ENCODE data around the gene GUSB.
"Not testable (repeated sequence)": the region's sequence is repeated elsewhere in the genome, so short reads cannot be mapped to it uniquely, and the experiment has no call there.

GUSB gene

DNA sequence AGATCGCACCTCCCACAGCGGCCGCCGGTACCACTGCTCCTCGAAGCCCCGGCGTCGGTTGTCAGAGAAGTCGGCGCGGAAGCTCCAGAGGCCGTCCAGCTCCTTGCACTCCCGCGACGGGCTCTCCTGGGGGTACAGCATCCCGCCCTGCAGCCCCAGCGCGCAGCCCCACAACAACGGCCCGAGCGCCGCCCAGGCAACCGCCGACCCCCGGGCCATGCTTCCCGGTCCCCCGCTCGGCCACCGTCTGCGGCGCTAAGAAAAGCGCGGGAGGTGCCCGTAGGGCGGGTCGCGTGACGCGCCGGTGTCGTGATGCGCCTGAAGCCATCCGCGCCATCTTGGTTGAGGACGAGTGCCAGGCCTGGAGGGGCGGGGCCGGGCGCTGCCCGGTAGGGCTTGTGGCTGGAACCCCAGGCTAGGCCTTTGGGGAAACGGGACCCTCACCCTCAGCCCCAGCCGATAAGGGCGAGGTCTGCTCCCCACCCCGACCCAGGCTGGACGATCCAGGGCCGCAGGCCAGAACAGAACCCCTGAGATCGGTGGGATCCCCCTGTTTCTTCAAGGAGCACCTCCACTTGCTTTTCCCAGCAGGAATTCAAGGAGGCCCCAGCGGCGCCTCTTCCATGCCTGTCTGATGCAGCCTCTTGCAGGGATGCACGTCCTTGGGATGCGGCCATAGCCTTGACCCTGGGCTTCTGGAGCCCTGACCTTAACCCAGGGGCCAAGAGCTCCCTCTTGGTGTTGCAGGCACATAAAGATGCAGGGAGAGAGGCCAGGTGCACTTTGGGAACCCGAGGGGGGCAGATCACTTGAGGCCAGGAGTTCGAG lies at the start of gene GUSB:
Gene GUSB (minus strand): TSS at position 249 of the 828 bp plus-strand sequence. CDS start 30 bp downstream, at position 219.
- peak; percentile 90 for DNase-seq

DNA sequence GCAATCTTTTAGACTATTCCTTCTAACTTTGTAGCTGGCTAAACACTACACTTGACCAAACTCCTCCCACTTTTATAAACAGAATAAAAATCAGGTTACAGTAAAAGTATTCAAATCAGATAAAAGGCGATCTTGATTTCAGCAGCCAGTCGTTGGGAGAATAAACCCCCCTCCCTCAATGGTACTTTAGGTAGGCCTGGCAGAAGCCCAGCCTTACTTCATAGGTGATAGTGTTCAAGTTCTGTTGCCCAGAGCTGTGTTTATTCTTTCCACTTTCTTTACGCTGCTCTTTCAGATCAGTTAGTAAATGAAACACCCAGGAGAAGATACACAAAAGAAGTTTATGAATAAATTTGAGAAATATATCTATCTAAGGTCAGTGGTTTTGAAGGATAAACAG lies 46.3 kb upstream of the GUSB start:
- not testable (repeated sequence) for DNase-seq

DNA sequence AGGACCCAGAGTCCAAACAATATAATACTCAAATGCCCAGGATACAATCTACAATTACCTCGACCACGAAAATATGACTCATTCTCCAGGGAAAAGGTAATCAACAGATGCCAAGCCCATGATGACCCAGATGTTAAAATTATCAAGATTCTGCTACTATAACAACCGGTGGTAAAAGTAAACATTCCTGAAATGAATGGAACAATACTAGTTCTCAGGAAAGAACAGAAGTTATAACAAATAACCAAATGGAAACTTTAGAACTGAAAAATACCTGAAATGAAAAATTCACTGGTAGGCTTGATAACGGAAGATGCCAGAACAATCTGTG lies 34.1 kb upstream of the GUSB start:
- DNase-seq, result peak; percentile 43

DNA sequence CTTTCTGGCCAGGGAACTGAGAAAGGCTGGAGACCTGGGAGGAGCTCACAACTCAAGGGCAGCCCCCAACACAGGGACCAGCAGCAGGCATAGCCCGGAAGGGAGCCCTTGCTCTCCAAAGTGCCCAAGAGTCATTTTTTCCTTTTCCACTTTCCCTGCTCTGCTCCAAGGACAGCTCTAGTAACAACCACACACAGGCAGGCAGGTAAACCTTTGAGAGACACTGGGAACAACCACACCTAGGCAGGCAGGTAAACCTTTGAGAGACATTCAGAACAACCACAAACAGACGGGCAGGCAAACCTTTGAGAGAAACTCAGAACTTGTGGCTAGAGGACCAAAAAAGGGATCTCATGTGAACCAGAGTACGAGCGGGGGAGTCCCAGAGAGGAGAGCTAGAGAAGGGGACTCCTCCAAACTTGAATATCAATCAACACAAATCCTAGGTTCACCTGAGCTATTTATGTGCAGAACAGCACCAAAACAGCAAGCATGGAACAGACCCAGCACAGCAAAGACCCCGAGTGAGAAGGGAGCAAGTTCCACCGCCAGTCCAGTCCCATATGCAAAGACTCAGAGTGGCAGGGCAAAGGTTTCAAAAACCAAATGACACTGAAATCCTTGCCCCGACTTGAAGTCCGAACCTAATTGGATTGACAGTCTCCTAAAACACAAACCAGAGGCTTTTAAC lies 33.6 kb upstream of the GUSB start:
- DNase-seq, result no peak

DNA sequence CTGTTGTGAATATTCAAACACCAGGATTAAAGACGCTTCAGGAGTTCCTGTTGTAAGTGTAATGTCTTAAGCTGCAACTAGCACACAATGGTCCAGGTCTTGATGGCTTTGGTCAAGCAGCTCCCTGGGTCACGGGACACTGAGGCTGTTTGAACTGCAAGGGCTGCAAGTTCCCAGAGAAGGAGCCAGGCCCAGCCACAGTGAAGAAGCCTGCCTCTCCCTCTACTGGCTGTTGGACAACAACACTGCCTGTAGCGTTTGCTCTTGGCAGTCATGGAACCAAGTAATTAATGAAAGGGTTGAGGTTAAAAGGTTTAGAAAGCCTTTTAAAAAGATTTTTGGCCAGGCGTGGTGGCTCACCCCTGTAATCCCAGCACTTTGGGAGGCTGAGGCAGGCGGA lies 31.9 kb upstream of the GUSB start:
- DNase-seq, result peak; percentile 28

DNA sequence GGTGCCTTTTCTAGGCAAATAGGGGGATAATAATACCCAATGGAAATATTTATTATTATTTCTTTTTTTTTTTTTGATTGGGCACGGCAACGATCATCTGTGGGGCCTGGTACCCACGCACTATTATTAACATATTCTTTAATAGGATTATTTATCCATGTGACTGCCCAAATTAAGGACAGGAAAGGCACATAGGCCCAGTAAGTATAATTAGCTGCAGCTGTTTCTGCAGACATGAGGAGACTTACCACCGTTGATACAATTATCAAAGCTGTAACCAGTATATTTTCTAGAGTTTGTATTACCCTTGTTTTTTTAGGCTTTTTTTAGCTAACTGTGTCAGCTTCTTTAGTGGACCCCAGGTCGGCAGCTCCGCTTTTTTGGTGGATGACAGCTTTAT lies 25.2 kb upstream of the GUSB start:
- DNase-seq, result no peak

DNA sequence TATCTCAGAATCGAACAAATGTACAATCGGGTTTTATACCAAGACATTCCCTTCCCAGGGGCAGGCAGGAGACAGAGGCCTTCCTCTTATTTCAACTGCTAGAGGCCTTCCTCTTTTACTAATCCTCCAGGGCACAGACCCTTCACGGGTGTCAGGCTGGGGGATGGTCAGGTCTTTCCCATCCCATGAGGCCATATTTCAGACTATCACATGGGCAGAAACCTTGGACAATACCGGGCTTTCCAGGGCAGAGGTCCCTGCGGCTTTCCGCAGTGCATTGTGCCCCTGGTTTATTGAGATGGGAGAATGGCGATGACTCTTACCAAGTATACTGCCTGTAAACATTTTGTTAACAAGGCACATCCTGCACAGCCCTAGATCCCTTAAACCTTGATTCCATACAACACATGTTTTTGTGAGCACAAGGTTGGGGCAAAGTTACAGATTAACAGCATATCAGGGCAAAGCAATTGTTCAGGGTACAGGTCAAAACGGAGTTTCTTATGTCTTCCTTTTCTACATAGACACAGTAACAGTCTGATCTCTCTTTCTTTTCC lies 23.2 kb upstream of the GUSB start:
- not testable (repeated sequence) for DNase-seq

DNA sequence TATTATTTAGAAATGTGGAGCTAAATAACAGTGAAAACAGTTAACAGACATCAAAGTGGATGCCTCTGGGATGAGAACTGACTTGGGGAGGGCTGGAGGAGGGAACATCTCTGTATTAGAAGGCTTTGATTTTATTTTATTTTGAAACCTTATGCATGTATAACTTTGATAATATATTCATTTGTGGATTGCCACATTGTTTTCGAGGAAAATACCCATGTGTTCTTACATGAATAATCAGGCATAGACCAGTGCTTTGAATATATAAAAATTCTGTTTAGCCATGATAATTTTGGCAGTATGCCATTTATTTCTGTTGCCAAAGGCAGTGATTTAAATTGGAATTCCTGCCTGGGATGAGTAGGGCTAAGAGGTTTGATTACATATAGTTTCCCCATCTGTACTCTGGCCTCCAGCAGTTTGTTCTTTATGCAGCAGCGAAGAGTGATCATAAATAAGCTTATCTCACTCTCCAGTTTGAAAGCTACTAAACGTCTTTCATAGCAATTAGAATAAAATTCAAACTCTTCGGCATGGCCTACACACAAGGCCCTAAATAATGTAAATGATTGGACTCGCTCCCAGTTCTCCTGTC lies 18.9 kb upstream of the GUSB start:
- DNase-seq, result not testable (repeated sequence)

DNA sequence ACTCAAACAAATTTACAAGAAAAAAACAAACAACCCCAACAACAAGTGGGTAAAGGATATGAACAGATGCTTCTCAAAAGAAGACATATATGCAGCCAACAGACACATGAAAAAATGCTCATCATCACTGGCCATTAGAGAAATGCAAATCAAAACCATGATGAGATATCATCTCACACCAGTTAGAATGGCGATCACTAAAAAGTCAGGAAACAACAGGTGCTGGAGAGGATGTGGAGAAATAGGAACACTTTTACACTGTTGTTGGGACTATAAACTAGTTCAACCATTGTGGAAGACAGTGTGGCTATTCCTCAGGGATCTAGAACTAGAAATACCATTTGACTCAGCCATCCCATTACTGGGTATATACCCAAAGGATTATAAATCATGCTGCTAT lies 13.0 kb upstream of the GUSB start:
- DNase-seq, result not testable (repeated sequence)

DNA sequence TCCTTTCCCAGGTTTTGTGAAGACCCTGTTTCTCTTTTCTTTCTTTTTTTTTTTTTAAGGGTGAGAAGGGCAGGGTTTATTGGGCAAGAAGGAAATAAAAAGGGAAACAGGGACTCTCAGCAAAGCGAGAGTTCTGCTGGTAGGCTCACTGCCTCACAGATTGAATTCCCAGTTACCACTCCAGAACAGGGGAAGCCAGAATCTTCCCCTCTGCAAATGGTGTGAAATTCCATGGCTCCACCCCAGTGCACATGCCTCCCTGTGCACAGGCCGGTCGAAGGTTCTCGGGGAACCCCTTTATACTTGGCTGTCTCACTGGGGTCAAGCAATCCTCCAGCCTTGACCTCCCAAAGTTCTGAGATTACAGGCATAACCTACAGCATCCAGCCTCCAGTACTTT lies 10.5 kb upstream of the GUSB start:
- DNase-seq, result no peak

DNA sequence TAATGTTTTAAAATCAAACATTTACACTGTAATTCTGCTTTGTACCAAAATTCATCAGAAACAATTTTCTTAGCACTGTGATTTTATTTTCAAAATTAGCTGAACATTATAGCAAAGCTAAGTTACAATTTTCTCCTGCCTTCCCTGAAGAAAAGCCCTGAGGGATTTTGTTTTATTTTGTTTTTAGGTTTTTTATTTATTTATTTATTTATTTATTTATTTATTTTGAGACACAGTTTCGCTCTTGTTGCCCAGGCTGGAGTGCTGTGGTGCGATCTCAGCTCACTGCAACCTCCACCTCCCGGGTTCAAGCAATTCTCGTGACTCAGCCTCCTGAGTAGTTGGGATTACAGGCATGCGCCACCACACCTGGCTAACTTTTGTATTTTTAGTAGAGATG lies 9.8 kb upstream of the GUSB start:
- DNase-seq, result not testable (repeated sequence)

DNA sequence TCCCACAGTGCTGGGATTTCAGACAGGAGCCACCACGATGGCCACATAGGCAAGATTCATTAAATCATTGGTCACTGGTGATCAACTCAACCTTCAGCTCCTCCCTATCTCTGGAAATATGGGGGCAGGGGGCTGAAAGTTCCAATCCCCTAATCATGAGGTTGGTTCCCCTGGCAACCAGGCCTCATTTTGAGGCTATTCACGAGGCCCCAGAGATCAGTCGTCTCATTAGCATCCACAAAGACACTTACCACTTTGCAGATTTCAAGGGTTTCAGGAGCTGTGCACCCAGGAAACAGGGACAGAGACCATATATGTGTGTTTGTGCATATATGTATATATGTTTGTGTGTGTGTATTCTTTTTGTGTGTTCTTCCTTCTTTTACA lies 7.7 kb upstream of the GUSB start:
- DNase-seq, result no peak

DNA sequence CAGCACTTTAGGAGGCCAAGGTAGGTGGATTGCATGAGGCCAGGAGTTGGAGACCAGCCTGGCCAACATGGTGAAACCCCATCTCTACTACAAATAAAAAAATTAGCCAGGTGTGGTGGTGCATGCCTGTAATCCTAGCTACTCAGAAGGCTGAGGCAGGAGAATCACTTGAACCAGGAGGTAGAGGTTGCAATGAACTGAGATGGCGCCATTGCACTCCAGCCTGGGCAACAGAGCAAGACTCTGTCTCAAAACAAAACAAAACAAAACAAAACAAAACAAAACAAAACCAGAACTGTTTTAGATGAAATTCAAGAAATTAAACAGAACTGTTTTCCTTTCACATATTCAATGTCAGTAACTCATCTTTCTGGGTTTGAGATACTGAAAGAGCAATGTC lies 6.5 kb upstream of the GUSB start:
- not testable (repeated sequence) for DNase-seq

DNA sequence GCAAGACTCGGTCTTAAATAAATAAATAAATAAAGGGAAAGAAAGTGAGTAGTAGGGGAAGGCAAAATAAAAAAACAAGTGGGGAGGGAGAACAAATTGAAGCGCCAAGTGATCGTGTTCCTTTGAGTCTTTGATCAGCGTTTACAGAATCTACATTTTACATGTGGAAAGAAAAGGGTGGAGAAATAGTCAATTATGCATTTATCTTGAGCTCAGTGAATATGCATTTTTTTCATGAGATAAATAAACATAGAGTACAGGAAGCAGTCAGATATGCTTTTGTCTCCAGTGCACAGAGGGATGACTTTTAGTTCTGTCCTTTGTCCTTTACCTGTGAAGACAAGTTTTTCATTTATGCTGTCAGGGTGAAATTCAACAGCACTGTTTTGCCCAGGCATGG lies 6.1 kb upstream of the GUSB start:
- no peak for DNase-seq

DNA sequence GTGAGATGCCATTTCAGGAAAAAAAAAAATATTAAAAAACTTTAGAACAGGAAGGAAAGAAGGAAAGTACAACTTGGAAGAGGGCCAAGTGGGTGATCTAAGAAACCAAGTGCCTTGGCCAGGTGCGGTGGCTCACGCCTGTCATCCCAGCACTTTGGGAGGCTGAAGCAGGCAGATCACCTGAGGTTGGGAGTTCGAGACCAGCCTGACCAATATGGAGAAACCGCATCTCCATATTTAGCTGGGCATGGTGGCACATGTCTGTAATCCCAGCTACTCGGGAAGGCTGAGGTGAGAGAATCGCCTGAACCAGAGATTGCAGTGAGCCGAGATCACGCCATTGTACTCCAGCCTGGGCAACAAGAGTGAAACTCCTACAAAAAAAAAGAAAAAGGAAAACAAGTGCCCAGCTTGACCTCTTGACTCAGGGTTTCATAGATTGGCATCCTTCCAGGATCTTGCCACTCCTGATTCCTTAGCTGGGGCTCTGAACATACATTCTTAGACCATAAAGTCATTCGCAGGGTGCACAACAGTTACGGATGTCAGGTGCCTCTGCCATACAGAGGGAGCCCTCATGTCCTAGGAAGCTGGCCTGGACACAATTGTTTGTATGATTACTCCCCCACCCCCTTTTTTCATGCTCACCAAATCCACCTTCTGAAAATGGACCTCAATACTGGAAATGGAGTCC lies 2.1 kb upstream of the GUSB start:
- no peak for DNase-seq

DNA sequence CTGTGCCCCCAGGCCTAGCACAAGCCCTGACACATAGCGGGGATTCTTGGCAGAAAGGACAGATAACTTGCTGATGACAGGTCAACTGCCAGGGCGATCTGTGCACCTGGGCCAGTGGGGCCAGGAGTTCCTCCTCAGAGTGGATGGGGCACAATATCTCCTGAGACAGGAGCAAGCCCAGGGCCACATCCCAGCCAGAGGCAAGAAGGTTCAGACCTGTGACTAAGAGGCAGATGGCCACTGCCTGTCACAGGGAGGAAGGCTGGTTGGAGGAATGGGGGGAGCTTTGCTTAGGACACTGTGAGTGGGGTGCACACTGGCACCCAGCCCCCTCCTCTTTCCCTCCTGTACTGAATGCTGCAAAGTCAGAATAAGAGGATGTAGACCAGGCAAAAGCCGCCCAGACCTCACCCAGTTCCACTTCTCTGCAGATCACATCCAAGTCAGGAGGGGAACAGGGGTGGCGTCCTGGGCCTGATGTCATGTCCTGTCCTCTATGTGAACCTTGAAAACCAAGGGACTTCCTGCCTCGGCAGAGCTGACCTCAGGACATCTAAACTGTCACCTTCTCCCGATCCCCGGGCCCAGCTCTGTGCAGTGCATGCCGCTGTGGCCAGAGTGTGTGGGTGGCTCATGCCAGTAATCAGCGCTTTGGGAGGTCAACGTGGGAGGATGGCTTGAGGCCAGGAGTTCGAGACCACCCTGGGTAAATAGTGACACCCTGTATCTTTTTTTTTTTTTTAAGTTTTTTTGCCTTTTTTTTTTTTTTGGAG lies 1.3 kb downstream of the GUSB start:
- DNase-seq, result no peak

DNA sequence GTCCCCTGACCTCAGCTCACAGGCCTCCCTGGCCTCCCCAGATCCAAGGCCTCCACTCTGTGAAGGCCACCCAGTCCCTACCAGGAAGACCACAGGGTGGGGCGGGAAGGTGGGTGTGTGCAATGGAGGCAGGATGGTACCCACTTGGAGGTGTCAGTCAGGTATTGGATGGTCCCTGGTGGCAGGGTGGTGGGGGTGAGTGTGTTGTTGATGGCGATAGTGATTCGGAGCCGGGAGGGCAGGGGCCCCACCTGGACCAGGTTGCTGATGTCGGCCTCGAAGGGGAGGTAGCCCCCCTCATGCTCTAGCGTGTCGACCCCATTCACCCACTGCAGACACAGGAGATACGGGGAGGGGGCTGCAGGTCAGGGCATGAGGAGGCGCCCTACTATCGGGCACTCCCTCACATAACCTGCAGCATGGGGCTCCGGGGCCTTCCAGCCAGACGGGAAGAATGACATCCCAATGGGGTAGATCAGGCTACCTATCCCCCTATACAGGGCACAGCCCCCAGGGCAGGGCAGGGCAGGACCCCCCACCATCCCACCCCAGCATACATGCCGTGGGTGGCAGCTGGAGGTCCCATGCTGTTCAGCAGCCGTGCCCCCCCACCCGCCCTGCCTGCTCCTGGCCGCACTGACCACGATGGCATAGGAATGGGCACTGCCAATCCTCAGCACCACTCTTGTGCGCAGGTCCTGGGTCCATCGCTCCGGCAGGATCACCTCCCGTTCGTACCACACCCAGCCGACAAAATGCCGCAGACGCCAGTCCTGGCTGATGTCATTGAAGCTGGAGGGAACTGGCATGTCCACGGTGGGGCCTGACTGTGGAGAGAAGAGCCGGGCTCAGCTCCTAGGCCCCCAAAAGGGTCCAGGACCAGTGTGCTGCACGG lies 2.2 kb downstream of the GUSB start:
- DNase-seq, result no peak

DNA sequence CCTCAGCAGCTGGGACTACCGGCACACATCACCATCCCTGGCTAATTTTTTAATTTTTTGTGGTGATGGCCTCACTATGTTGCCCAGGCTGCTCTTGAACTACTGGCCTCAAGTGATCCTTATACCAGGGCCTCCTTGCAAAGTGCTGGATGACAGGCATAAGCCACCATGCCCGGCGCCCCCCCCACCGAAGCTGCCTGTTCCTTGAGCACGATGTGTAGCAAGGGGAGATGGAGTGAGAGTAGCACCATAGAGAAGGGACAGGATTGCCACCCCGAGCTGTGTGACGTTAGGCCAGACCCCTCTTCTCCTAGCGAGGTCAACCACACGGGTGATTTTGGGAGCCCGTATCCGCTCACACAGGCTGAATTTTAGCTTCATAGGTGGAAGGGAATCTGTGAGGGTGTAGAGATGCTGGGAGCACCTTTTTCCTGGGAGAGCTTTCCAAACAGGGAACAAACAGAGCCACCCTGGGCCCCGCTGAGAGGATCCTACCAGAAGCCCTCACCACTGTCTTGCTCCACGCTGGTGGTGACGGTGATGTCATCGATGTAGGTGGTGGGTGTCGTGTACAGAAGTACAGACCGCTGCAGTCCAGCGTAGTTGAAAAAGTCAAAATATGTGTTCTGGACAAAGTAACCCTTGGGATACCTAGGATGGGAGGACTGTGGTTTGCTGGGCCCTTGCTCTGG lies 3.0 kb downstream of the GUSB start:
- no peak for DNase-seq

DNA sequence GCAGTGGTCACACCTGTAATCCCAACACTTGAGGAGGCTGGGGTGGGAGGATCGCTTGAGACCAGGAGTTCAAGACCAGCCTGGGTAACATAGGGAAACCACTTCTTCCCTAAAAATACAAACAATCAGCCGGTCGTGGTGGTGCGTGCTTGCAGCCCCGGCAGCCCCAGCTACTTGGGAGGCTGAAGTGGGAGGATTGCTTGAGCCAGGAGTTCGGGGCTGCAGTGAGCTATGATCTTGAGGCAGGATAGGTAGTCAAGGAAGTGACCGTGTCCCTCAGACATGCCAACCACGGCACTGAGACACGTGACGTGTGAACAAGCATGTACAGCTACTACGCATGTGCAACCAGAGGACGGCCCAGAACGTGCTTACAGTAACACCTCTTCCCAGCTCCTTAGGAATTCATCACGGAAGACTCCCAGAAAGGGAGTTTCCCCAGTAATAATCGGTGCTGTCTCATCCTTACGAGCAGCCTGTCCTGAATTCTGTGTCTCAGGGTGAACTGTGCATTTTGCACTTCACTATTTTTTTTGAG lies 5.3 kb downstream of the GUSB start:
- no peak for DNase-seq

DNA sequence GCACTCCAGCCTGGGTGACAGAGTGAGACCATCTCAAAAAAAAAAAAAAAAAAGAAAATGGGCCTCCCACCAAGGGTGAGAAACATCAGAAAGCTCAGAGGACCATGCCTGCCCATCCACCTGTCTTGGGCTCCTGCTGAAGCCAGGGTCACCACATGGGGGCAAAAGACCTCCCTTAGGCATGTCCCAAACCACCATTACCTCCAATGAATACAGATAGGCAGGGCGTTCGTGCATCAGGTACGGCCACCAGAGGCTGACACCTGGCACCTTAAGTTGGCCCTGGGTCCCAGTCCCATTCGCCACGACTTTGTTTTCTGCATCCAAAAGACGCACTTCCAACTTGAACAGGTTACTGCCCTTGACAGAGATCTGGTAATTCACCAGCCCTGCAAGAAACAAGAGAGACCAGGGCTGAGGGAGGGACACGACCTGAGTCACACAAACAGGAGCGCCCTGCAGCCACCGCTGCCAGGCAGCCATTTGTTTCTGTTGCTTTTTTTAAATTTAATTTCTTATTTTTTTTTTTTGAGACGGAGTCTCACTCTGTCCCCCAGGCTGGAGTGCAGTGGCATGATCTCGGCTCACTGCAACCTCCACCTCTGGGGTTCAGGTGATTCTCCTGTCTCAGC lies 6.1 kb downstream of the GUSB start:
- DNase-seq, result no peak

All from fibroblast of skin of right quadriceps (primary cell).